ENCODE data around the gene RHOF.

The RHOF gene

GRCh38 chr12:121778567-121779421 lies 14.7 kb downstream of the RHOF start:
- intact Hi-C loops (cut with DNase I; ENCODE audit: low total_unique reads), result no loop called here
- peaks cover 0 to 23% (median 0%) of the 10 kb centered on the region in 3 donors for H3K36me3 ChIP-seq
- H3K4me3 ChIP-seq, result no peak overlapping the region
- no peaks in the 10 kb centered on the region for H3K27me3 ChIP-seq
- H3K9me3 ChIP-seq, result no peaks in the 10 kb centered on the region
- peaks cover 0 to 19% (median 14%) of the 10 kb centered on the region in 4 donors for H3K4me1 ChIP-seq
- no peak overlapping the region for H3K27ac ChIP-seq
- no peak for DNase-seq
- TF ChIP-seq CTCF (IDR thresholded peaks at IDR 0.05), result no peak

- Histone ChIP-seq H3K9me3 (no peaks in the 10 kb centered on the region), H3K27ac (no peak overlapping the region), H3K4me3 (no peak overlapping the region), H3K4me1 (peaks cover 0 to 22% (median 10%) of the 10 kb centered on the region in 4 donors), H3K36me3 (peaks cover 0 to 23% (median 0%) of the 10 kb centered on the region in 3 donors), H3K27me3 (no peaks in the 10 kb centered on the region)
- intact Hi-C loops (cut with DNase I; ENCODE audit: low total_unique reads), result no loop called here
- DNase-seq, result peak; percentile 74 to 84
- peak; percentile 78 to 86 for TF ChIP-seq CTCF (IDR thresholded peaks at IDR 0.05)
Measured at GRCh38 chr12:121776190-121777098, 17.0 kb downstream of the RHOF start.

- no peak overlapping the region for H3K27ac ChIP-seq
- no peak overlapping the region for H3K4me3 ChIP-seq
- no peak for DNase-seq
- intact Hi-C loops (cut with DNase I; ENCODE audit: low total_unique reads), result no loop called here
- TF ChIP-seq CTCF (IDR thresholded peaks at IDR 0.05), result no peak
- H3K9me3 ChIP-seq, result no peaks in the 10 kb centered on the region
- H3K36me3 ChIP-seq, result peaks cover 0 to 18% (median 0%) of the 10 kb centered on the region in 3 donors
- peaks cover 0 to 18% (median 7%) of the 10 kb centered on the region in 4 donors for H3K4me1 ChIP-seq
- H3K27me3 ChIP-seq, result no peaks in the 10 kb centered on the region
Measured at GRCh38 chr12:121775501-121775900, 18.0 kb downstream of the RHOF start.

GRCh38 chr12:121774968-121775474 lies 18.5 kb downstream of the RHOF start:
- Histone ChIP-seq H3K27me3 (no peaks in the 10 kb centered on the region), H3K4me3 (no peak overlapping the region), H3K36me3 (peaks cover 0 to 14% (median 0%) of the 10 kb centered on the region in 3 donors), H3K9me3 (no peaks in the 10 kb centered on the region), H3K27ac (no peak overlapping the region), H3K4me1 (peaks cover 0 to 18% (median 7%) of the 10 kb centered on the region in 4 donors)
- intact Hi-C loops (cut with DNase I; ENCODE audit: low total_unique reads), result loop anchor here (5.0 kb wide), 1 partner anchor 78 kb away; no protein-coding TSS in a partner anchor
- no peak for TF ChIP-seq CTCF (IDR thresholded peaks at IDR 0.05)
- DNase-seq, result no peak

- peak in 1 of 2 donors; percentile 77 for DNase-seq
- no peaks in the 10 kb centered on the region for H3K9me3 ChIP-seq
- H3K4me1 ChIP-seq, result peaks cover 0 to 27% (median 15%) of the 10 kb centered on the region in 4 donors
- no peak overlapping the region for H3K27ac ChIP-seq
- intact Hi-C loops (cut with DNase I; ENCODE audit: low total_unique reads), result loop anchor here (5.0 kb wide), 1 partner anchor 76 kb away; no protein-coding TSS in a partner anchor
- H3K4me3 ChIP-seq, result peak overlapping the region in 1 of 2 donors; percentile 16
- TF ChIP-seq CTCF (IDR thresholded peaks at IDR 0.05), result peak; percentile 88
- H3K36me3 ChIP-seq, result no peaks in the 10 kb centered on the region
- no peaks in the 10 kb centered on the region for H3K27me3 ChIP-seq
Measured at GRCh38 chr12:121773011-121773777, 20.3 kb downstream of the RHOF start.

Data from tibial artery (tissue), 4 donors.